ENCODE measurements around the gene ZNF575.
"Not testable (repeated sequence)": the region's sequence is repeated elsewhere in the genome, so short reads cannot be mapped to it uniquely, and the experiment has no call there.

DNA sequence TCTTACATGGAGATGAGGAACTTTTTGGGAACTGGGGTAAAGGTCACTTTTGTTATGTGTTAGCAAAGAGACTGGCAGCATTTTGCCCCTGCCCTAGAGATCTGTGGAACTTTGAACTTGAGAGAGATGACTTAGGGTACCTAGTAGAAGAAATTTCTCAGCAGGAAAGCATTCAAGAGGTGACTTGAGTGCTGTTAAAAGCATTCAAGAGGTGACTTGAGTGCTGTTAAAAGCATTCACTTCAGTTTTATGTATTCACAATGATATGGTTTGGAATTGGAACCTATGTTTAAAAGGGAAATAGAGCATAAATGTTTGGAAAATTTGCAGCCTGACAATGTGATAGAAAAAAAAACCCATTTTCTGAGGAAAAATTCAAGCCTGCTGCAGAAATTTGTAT, 20.6 kb upstream of the ZNF575 start:
- TF ChIP-seq CTCF, POLR2A (IDR thresholded peaks at IDR 0.05): not testable (repeated sequence)

Data from uterus (tissue), 2 donors.